Measurements from ENCODE around the gene GPR15.

Gene GPR15

GRCh38 chr3:98542623-98543022 lies 10.8 kb downstream of the GPR15 start:
- H3K27me3 Mint-ChIP-seq: no peaks in the 10 kb centered on the region

DNA sequence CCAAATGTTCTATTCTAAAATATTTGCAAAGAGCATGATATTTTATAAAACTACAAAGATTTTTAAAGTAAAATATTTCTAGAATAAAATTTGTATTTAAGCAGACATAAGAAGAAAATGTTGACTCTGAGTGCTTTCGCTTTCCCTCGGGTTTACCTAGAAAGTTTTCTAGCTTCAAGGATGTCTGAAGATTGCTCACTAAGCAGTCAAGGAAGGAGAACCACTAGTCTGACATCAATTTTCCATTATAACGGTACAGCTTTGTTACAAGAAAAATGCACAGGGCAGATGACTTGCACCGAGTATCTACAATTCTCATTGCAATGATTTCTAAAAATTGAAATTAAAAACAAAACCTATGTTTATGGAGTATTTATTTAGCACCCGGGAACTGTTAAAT lies 14.2 kb downstream of the GPR15 start:
- peaks cover 69% of the 10 kb centered on the region for H3K4me1 Mint-ChIP-seq (ENCODE audit: low read depth)

More at GRCh38 chr3:98542623-98543022, 10.8 kb downstream of the GPR15 start:
- no peak for DNase-seq
- no peak overlapping the region for H3K4me3 Mint-ChIP-seq
- peak overlapping the region; percentile 23 for H3K27ac Mint-ChIP-seq
- H3K36me3 Mint-ChIP-seq (ENCODE audit: low read depth): peaks cover 13% of the 10 kb centered on the region
- H3K4me1 Mint-ChIP-seq (ENCODE audit: low read depth): peaks cover 63% of the 10 kb centered on the region
- H3K9me3 Mint-ChIP-seq: peaks cover 4% of the 10 kb centered on the region

DNA sequence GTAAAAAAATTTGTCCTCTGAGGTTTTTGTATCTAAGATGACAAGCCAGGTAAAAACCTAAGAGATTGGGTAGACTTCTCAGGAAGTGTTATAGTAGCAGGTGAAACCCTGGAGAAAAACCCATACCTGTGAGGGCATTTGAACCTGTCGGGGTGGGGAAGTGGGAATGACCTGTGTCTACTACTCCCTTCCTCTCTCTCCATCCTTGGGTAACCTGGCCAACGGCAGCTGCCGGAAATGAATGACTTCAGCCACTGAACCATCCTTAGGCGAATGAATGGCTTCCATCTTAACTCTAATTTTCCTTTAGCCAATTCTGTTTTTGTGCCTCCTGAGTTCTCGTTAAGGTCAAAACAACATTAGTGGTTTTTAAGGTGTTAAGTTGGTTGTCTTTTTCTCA lies 16.8 kb downstream of the GPR15 start:
- H3K27me3 Mint-ChIP-seq: no peaks in the 10 kb centered on the region
- no peak overlapping the region for H3K4me3 Mint-ChIP-seq
- peaks cover 73% of the 10 kb centered on the region for H3K4me1 Mint-ChIP-seq (ENCODE audit: low read depth)
- no peak for DNase-seq
- H3K27ac Mint-ChIP-seq: no peak overlapping the region
- no peaks in the 10 kb centered on the region for H3K9me3 Mint-ChIP-seq
- peaks cover 40% of the 10 kb centered on the region for H3K36me3 Mint-ChIP-seq (ENCODE audit: low read depth)

More for the DNA sequence above, 14.2 kb downstream of the GPR15 start:
- H3K27me3 Mint-ChIP-seq: no peaks in the 10 kb centered on the region
- H3K27ac Mint-ChIP-seq: peak overlapping the region; percentile 93
- peaks cover 25% of the 10 kb centered on the region for H3K36me3 Mint-ChIP-seq (ENCODE audit: low read depth)
- H3K4me3 Mint-ChIP-seq: peak overlapping the region; percentile 58
- peaks cover 4% of the 10 kb centered on the region for H3K9me3 Mint-ChIP-seq
- DNase-seq: no peak

DNA sequence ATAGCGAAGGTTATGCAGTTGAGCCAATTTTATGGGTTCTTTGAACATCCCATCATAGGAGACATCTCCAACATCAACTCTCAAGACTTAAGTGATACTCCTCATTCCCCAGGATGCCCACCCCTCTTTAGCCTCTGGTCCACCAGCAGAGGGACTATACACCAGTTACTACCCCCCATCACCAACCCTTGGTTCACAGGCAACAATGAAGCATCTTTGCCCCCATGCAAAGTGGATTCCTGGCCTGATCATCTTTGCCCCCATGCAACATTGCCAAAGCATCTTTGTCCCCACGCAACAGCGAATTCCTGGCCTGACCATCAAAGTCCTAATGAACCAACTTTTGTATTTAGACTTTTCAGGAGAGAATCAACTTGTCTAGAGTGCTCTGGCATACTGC lies 19.1 kb downstream of the GPR15 start:
- Mint-ChIP-seq H3K36me3 (ENCODE audit: low read depth) (peaks cover 51% of the 10 kb centered on the region), H3K9me3 (peaks cover 2% of the 10 kb centered on the region), H3K27me3 (no peaks in the 10 kb centered on the region), H3K4me3 (no peak overlapping the region), H3K27ac (peak overlapping the region; percentile 38), H3K4me1 (ENCODE audit: low read depth) (peaks cover 79% of the 10 kb centered on the region)
- no peak for DNase-seq

DNA sequence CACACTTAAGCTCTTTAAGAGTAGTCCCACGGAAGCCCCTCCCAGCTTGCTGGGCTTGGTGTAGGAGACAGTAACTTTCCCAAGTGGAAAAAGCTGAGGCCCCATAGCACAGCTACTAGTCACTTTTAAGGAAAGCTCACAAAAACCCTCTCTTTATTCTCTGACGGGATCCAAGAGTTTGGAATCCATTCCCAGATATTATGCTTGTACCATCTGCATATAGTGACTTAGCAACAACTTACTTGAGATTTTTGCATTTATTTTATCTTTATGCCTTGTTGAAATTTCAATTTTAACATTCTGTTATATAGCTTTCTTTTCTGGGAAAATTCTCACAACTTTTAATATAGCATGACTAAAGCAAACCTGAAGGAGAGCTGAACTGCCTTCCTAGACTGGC lies 19.5 kb downstream of the GPR15 start:
- H3K9me3 Mint-ChIP-seq: peaks cover 2% of the 10 kb centered on the region
- H3K4me1 Mint-ChIP-seq (ENCODE audit: low read depth): peaks cover 78% of the 10 kb centered on the region
- DNase-seq: no peak
- no peaks in the 10 kb centered on the region for H3K27me3 Mint-ChIP-seq
- H3K36me3 Mint-ChIP-seq (ENCODE audit: low read depth): peaks cover 52% of the 10 kb centered on the region
- H3K4me3 Mint-ChIP-seq: no peak overlapping the region
- peak overlapping the region; percentile 98 for H3K27ac Mint-ChIP-seq

DNA sequence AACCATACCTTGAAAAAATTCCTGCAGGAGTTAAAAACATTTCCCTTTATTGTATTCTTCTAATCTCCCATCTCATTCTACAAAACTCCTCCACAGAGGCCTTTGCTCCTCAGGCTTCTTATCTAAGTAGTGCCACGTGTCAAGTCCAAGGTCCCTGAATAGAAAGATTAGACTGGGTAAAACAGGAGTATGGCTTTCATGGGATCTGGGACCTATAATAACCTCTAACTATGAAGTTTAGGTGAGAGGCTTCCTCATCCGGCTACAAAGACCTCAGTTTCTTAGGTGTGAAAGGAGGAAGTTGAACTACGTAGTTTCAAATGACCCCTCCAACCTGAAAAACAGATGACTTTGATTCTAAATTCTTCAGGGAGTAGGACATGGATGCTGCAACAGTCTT lies 20.0 kb downstream of the GPR15 start:
- peak overlapping the region; percentile 98 for H3K27ac Mint-ChIP-seq
- peaks cover 80% of the 10 kb centered on the region for H3K4me1 Mint-ChIP-seq (ENCODE audit: low read depth)
- DNase-seq: no peak
- H3K36me3 Mint-ChIP-seq (ENCODE audit: low read depth): peaks cover 52% of the 10 kb centered on the region
- H3K4me3 Mint-ChIP-seq: peak overlapping the region; percentile 81
- H3K27me3 Mint-ChIP-seq: no peaks in the 10 kb centered on the region
- peaks cover 2% of the 10 kb centered on the region for H3K9me3 Mint-ChIP-seq

- peaks cover 52% of the 10 kb centered on the region for H3K36me3 Mint-ChIP-seq (ENCODE audit: low read depth)
- peaks cover 2% of the 10 kb centered on the region for H3K9me3 Mint-ChIP-seq
- no peaks in the 10 kb centered on the region for H3K27me3 Mint-ChIP-seq
- peak overlapping the region; percentile 81 for H3K4me3 Mint-ChIP-seq
- H3K27ac Mint-ChIP-seq: peak overlapping the region; percentile 98
- H3K4me1 Mint-ChIP-seq (ENCODE audit: low read depth): peaks cover 87% of the 10 kb centered on the region
- DNase-seq: no peak
These were observed 20.6 kb downstream of the GPR15 start for GRCh38 chr3:98552232-98553020.

DNA sequence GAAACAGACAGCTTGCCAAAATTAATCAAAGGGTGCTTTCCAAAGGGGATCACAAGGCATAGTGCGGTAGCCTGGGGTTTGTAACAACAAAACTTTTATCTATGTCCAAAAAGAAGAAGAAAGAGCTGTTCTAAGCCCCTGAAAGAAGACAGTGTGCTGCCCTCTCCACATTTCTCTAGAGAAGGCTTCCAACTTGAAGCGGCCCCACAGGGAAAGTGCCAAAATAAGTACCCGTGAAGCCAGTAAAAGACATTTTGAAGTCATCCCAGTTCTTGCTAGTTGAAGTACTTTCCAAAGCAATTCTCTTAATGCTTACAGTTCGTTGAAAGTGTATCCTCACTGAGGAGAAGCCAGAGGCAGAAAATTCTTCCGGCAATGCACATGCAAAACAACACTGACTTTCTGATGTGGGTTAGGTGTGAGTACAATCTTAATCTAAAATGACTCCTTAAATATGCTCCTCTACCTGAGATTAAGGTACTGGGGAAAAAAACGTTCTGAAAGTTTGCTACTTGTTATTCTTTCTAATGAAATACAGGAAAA lies 21.3 kb downstream of the GPR15 start:
- H3K36me3 Mint-ChIP-seq (ENCODE audit: low read depth): peaks cover 52% of the 10 kb centered on the region
- H3K4me3 Mint-ChIP-seq: peak overlapping the region; percentile 81
- H3K9me3 Mint-ChIP-seq: peaks cover 2% of the 10 kb centered on the region
- no peak for DNase-seq
- H3K27ac Mint-ChIP-seq: peak overlapping the region; percentile 98
- no peaks in the 10 kb centered on the region for H3K27me3 Mint-ChIP-seq
- H3K4me1 Mint-ChIP-seq (ENCODE audit: low read depth): peaks cover 93% of the 10 kb centered on the region

DNA sequence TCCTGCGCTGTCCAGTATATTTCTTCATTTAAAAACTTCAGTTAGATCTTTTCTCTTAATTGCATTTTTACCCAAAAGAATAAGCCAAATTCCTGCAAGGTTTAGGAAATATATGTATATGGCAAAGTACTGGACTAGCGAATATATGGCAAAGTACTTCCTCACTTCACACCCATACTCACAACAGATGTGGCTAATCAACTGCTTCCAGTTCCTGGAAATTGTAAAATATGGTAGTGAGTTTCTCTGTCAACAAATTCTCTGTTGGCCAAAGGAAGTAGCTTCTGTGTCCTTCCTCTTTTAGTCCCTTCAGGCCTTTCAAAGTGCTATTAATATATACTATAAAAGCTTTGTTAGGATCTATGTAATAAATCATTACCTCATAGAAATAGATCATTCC lies 22.0 kb downstream of the GPR15 start:
- Mint-ChIP-seq H3K27me3 (no peaks in the 10 kb centered on the region), H3K4me3 (peak overlapping the region; percentile 81), H3K4me1 (ENCODE audit: low read depth) (peaks cover 94% of the 10 kb centered on the region), H3K9me3 (peaks cover 2% of the 10 kb centered on the region), H3K27ac (peak overlapping the region; percentile 98), H3K36me3 (ENCODE audit: low read depth) (peaks cover 51% of the 10 kb centered on the region)
- DNase-seq: no peak

- Mint-ChIP-seq H3K9me3 (peaks cover 2% of the 10 kb centered on the region), H3K4me3 (peak overlapping the region; percentile 81), H3K36me3 (ENCODE audit: low read depth) (peaks cover 43% of the 10 kb centered on the region), H3K4me1 (ENCODE audit: low read depth) (peaks cover 93% of the 10 kb centered on the region), H3K27ac (peak overlapping the region; percentile 98), H3K27me3 (no peaks in the 10 kb centered on the region)
- DNase-seq: no peak
These were observed 22.8 kb downstream of the GPR15 start for GRCh38 chr3:98554580-98554979.

GRCh38 chr3:98555025-98555379 lies 23.2 kb downstream of the GPR15 start:
- no peak for DNase-seq
- H3K4me3 Mint-ChIP-seq: peak overlapping the region; percentile 81
- peaks cover 39% of the 10 kb centered on the region for H3K36me3 Mint-ChIP-seq (ENCODE audit: low read depth)
- no peaks in the 10 kb centered on the region for H3K27me3 Mint-ChIP-seq
- peak overlapping the region; percentile 98 for H3K27ac Mint-ChIP-seq
- peaks cover 93% of the 10 kb centered on the region for H3K4me1 Mint-ChIP-seq (ENCODE audit: low read depth)
- peaks cover 2% of the 10 kb centered on the region for H3K9me3 Mint-ChIP-seq

DNA sequence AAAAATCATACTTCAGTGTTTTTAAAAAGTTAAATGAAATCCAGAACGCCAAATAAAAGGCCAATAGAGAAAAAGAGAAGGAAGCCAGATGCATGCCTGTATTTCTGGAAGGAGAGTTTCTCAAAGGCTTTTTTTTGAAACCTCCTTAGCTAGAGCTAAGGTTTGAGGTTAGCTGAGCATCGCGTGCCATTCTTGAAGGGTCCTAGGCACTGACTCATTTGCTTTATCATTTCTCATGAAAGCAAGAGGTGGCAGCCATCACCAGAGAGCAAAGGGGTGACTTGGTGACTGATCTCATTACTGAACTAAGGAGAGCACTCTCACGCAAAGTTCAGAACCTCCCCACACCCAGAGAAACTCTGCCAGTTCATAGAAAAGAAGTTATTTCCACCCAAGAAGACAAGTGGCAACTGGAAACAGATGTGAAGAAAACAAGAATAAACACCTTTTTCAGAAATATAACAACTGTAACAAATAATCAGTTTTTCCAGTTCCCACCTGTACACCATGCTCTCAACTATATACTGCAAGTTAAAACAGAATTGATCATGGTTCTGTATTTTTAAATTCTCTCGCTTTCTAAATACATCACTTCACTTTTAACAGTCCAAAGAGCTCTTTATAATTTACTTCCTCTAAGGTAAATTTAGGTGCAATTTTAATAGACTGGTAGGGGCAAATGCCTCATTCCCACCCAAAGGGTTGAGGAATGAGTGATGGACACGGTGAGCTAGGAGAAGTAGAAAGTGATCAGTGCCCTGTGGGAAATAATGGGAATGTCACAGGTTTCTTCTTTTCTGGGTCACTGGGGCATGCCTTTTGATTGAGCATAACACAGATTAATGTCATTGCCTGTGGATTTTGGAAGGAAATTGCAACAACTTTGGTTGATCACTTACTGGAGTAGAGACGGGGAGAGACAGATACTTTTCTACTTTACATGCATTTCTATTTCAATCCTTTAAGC lies 24.7 kb downstream of the GPR15 start:
- Mint-ChIP-seq H3K9me3 (peaks cover 2% of the 10 kb centered on the region), H3K36me3 (ENCODE audit: low read depth) (peaks cover 32% of the 10 kb centered on the region), H3K4me3 (peak overlapping the region; percentile 81), H3K4me1 (ENCODE audit: low read depth) (peaks cover 87% of the 10 kb centered on the region), H3K27ac (peak overlapping the region; percentile 98), H3K27me3 (no peaks in the 10 kb centered on the region)
- DNase-seq: peak; percentile 63

- DNase-seq: no peak
- Mint-ChIP-seq H3K4me1 (ENCODE audit: low read depth) (peaks cover 86% of the 10 kb centered on the region), H3K4me3 (peak overlapping the region; percentile 81), H3K9me3 (peaks cover 2% of the 10 kb centered on the region), H3K36me3 (ENCODE audit: low read depth) (peaks cover 23% of the 10 kb centered on the region), H3K27ac (peak overlapping the region; percentile 98), H3K27me3 (no peaks in the 10 kb centered on the region)
These were observed 25.7 kb downstream of the GPR15 start for GRCh38 chr3:98557324-98558010.
